ENCODE results near the gene ATG9A.
"Not testable (repeated sequence)": the region's sequence is repeated elsewhere in the genome, so short reads cannot be mapped to it uniquely, and the experiment has no call there.

The ATG9A gene

GRCh38 chr2:219205981-219206327 is 23.5 kb downstream of the ATG9A start:
- Histone ChIP-seq H3K27ac (ENCODE audit: low read depth in 2 of 2, low read length in 2 of 2) (peak overlapping the region; percentile 94 to 98), H3K4me1 (ENCODE audit: control insufficient read depth in 2 of 2, insufficient read depth in 2 of 2, low read length in 2 of 2) (peaks cover 16 to 19% of the 10 kb centered on the region in 2 donors), H3K27me3 (ENCODE audit: control insufficient read depth in 2 of 2, insufficient read depth in 2 of 2, low read length in 2 of 2) (no peaks in the 10 kb centered on the region), H3K9me3 (ENCODE audit: control insufficient read depth in 2 of 2, low read length in 2 of 2) (no peaks in the 10 kb centered on the region), H3K4me3 (ENCODE audit: low read length in 2 of 2) (peak overlapping the region; percentile 71 to 93), H3K36me3 (ENCODE audit: control insufficient read depth in 2 of 2, insufficient read depth in 2 of 2, low read length in 2 of 2) (peaks cover 18 to 25% of the 10 kb centered on the region in 2 donors), H3K9ac (ENCODE audit: low read depth in 1 of 2, low read length in 2 of 2) (peak overlapping the region; percentile 92 to 98)

GRCh38 chr2:219205165-219205538 is 24.3 kb downstream of the ATG9A start:
- Histone ChIP-seq H3K4me3 (ENCODE audit: low read length in 2 of 2) (no peak overlapping the region), H3K27me3 (ENCODE audit: control insufficient read depth in 2 of 2, insufficient read depth in 2 of 2, low read length in 2 of 2) (no peaks in the 10 kb centered on the region), H3K9ac (ENCODE audit: low read depth in 1 of 2, low read length in 2 of 2) (no peak overlapping the region), H3K36me3 (ENCODE audit: control insufficient read depth in 2 of 2, insufficient read depth in 2 of 2, low read length in 2 of 2) (peaks cover 17 to 18% of the 10 kb centered on the region in 2 donors), H3K4me1 (ENCODE audit: control insufficient read depth in 2 of 2, insufficient read depth in 2 of 2, low read length in 2 of 2) (peaks cover 16 to 19% of the 10 kb centered on the region in 2 donors), H3K9me3 (ENCODE audit: control insufficient read depth in 2 of 2, low read length in 2 of 2) (no peaks in the 10 kb centered on the region), H3K27ac (ENCODE audit: low read depth in 2 of 2, low read length in 2 of 2) (no peak overlapping the region)

GRCh38 chr2:219204425-219205164 is 24.8 kb downstream of the ATG9A start:
- Histone ChIP-seq H3K9ac (ENCODE audit: low read depth in 1 of 2, low read length in 2 of 2) (no peak overlapping the region), H3K4me1 (ENCODE audit: control insufficient read depth in 2 of 2, insufficient read depth in 2 of 2, low read length in 2 of 2) (peaks cover 16 to 19% of the 10 kb centered on the region in 2 donors), H3K4me3 (ENCODE audit: low read length in 2 of 2) (no peak overlapping the region), H3K27me3 (ENCODE audit: control insufficient read depth in 2 of 2, insufficient read depth in 2 of 2, low read length in 2 of 2) (no peaks in the 10 kb centered on the region), H3K36me3 (ENCODE audit: control insufficient read depth in 2 of 2, insufficient read depth in 2 of 2, low read length in 2 of 2) (peaks cover 13 to 16% of the 10 kb centered on the region in 2 donors), H3K27ac (ENCODE audit: low read depth in 2 of 2, low read length in 2 of 2) (no peak overlapping the region), H3K9me3 (ENCODE audit: control insufficient read depth in 2 of 2, low read length in 2 of 2) (no peaks in the 10 kb centered on the region)

- not testable (repeated sequence) for H3K4me1 ChIP-seq (ENCODE audit: control insufficient read depth in 2 of 2, insufficient read depth in 2 of 2, low read length in 2 of 2); H3K36me3 ChIP-seq (ENCODE audit: control insufficient read depth in 2 of 2, insufficient read depth in 2 of 2, low read length in 2 of 2); H3K9me3 ChIP-seq (ENCODE audit: control insufficient read depth in 2 of 2, low read length in 2 of 2); H3K27ac ChIP-seq (ENCODE audit: low read depth in 2 of 2, low read length in 2 of 2); H3K27me3 ChIP-seq (ENCODE audit: control insufficient read depth in 2 of 2, insufficient read depth in 2 of 2, low read length in 2 of 2); H3K4me3 ChIP-seq (ENCODE audit: low read length in 2 of 2); H3K9ac ChIP-seq (ENCODE audit: low read depth in 1 of 2, low read length in 2 of 2)
Observed at GRCh38 chr2:219201331-219201730, 28.1 kb downstream of the ATG9A start.

DNA sequence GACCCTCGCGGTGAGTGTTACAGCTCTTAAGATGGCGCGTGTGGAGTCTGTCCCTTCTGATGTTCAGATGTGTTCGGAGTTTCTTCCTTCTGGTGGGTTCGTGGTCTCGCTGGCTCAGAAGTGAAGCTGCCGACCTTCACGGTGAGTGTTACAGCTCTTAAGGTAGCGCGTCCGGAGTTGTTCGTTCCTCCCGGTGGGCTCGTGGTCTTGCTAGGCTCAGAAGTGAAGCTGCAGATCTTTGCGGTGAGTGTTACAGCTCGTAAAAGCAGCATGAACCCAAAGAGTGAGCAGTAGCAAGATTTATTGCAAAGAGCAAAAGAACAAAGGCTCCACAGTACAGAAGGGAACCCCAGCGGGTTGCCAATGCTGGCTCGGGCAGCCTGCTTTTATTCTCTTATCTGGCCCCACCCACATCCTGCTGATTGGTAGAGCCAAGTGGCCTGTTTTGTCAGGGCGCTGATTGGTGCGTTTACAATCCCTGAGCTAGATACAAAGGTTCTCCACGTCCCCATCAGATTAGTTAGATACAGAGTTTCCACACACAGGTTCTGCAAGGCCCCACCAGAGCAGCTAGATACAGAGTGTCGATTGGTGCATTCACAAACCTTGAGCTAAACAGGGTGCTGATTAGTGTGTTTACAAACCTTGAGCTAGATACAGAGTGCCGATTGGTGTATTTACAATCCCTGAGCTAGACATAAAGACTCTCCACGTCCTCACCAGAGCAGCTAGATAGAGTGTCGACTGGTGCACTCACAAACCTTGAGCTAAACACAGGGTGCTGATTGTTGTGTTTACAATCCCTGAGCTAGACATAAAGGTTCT is 28.7 kb downstream of the ATG9A start:
- not testable (repeated sequence) for H3K27ac ChIP-seq (ENCODE audit: low read depth in 2 of 2, low read length in 2 of 2); H3K36me3 ChIP-seq (ENCODE audit: control insufficient read depth in 2 of 2, insufficient read depth in 2 of 2, low read length in 2 of 2); H3K27me3 ChIP-seq (ENCODE audit: control insufficient read depth in 2 of 2, insufficient read depth in 2 of 2, low read length in 2 of 2); H3K4me3 ChIP-seq (ENCODE audit: low read length in 2 of 2); H3K9me3 ChIP-seq (ENCODE audit: control insufficient read depth in 2 of 2, low read length in 2 of 2); H3K4me1 ChIP-seq (ENCODE audit: control insufficient read depth in 2 of 2, insufficient read depth in 2 of 2, low read length in 2 of 2); H3K9ac ChIP-seq (ENCODE audit: low read depth in 1 of 2, low read length in 2 of 2)

DNA sequence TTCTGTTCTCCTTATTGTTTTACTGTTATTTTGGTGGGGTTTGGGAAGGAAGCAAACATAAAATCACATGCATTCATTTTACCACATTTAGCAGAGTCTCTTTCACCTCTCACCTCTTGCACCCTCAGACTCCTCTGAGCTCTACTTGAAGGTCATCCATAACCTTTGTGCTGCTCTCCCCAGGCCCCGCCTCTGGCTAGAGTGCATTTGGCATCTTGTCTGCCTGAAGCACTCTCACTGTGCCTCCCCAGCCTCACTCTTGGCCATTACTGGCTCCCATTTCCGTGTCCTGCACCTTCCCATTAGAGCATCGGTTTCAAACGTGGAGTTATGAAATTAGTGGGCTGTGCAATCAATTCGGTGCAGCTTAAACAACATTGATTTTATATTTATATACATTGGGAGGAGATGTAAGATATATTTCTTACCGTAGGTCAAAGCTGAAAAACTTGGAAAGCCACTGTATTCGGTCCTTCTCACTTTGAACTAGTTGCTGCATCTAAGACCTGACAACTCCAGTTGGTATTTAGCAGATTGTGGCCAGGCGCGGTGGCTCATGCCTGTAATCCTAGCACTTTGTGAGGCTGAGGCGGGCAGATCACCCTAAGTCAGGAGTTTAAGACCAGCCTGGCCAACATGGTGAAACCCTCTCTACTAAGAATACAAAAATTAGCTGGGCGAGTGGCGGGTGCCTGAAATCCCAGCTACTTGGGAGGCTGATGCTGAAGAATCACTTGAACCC is 29.8 kb downstream of the ATG9A start:
- H3K9ac ChIP-seq (ENCODE audit: low read depth in 1 of 2, low read length in 2 of 2): no peak overlapping the region
- no peaks in the 10 kb centered on the region for H3K27me3 ChIP-seq (ENCODE audit: control insufficient read depth in 2 of 2, insufficient read depth in 2 of 2, low read length in 2 of 2)
- H3K9me3 ChIP-seq (ENCODE audit: control insufficient read depth in 2 of 2, low read length in 2 of 2): no peaks in the 10 kb centered on the region
- no peaks in the 10 kb centered on the region for H3K36me3 ChIP-seq (ENCODE audit: control insufficient read depth in 2 of 2, insufficient read depth in 2 of 2, low read length in 2 of 2)
- no peak overlapping the region for H3K4me3 ChIP-seq (ENCODE audit: low read length in 2 of 2)
- no peaks in the 10 kb centered on the region for H3K4me1 ChIP-seq (ENCODE audit: control insufficient read depth in 2 of 2, insufficient read depth in 2 of 2, low read length in 2 of 2)
- no peak overlapping the region for H3K27ac ChIP-seq (ENCODE audit: low read depth in 2 of 2, low read length in 2 of 2)

DNA sequence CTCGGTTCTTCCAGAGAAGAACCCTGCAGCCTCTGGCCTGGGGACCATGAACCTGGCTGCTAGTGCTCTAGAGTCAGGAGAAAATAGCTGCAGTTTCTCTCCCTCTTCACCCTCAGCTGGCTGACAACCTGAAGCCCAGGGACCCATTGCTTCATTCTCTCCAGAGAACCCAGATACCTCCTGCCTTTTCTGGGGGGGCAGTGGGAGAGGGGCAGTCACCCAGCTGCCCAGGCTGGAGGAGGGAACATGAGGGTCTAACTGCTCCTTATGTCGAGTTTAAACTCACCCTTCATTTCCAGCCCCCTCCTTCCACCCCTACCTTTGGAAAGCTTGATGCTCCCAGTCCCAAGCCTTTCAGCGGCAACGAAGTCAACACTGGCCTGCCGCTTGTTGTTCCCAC is 30.5 kb downstream of the ATG9A start:
- no peaks in the 10 kb centered on the region for H3K27me3 ChIP-seq (ENCODE audit: control insufficient read depth in 2 of 2, insufficient read depth in 2 of 2, low read length in 2 of 2)
- H3K9ac ChIP-seq (ENCODE audit: low read depth in 1 of 2, low read length in 2 of 2): no peak overlapping the region
- H3K27ac ChIP-seq (ENCODE audit: low read depth in 2 of 2, low read length in 2 of 2): no peak overlapping the region
- H3K4me1 ChIP-seq (ENCODE audit: control insufficient read depth in 2 of 2, insufficient read depth in 2 of 2, low read length in 2 of 2): no peaks in the 10 kb centered on the region
- no peaks in the 10 kb centered on the region for H3K36me3 ChIP-seq (ENCODE audit: control insufficient read depth in 2 of 2, insufficient read depth in 2 of 2, low read length in 2 of 2)
- no peaks in the 10 kb centered on the region for H3K9me3 ChIP-seq (ENCODE audit: control insufficient read depth in 2 of 2, low read length in 2 of 2)
- no peak overlapping the region for H3K4me3 ChIP-seq (ENCODE audit: low read length in 2 of 2)

- Histone ChIP-seq H3K4me3 (ENCODE audit: low read length in 2 of 2) (no peak overlapping the region), H3K9ac (ENCODE audit: low read depth in 1 of 2, low read length in 2 of 2) (no peak overlapping the region), H3K27me3 (ENCODE audit: control insufficient read depth in 2 of 2, insufficient read depth in 2 of 2, low read length in 2 of 2) (no peaks in the 10 kb centered on the region), H3K27ac (ENCODE audit: low read depth in 2 of 2, low read length in 2 of 2) (no peak overlapping the region), H3K36me3 (ENCODE audit: control insufficient read depth in 2 of 2, insufficient read depth in 2 of 2, low read length in 2 of 2) (no peaks in the 10 kb centered on the region), H3K4me1 (ENCODE audit: control insufficient read depth in 2 of 2, insufficient read depth in 2 of 2, low read length in 2 of 2) (no peaks in the 10 kb centered on the region), H3K9me3 (ENCODE audit: control insufficient read depth in 2 of 2, low read length in 2 of 2) (no peaks in the 10 kb centered on the region)
Observed at GRCh38 chr2:219197388-219197787, 32.0 kb downstream of the ATG9A start.

- no peaks in the 10 kb centered on the region for H3K9me3 ChIP-seq (ENCODE audit: control insufficient read depth in 2 of 2, low read length in 2 of 2)
Observed at GRCh38 chr2:219186754-219187456, 42.5 kb downstream of the ATG9A start.

More at GRCh38 chr2:219186754-219187456, 42.5 kb downstream of the ATG9A start:
- H3K4me3 ChIP-seq (ENCODE audit: low read length in 2 of 2): no peak overlapping the region
- H3K27me3 ChIP-seq (ENCODE audit: control insufficient read depth in 2 of 2, insufficient read depth in 2 of 2, low read length in 2 of 2): no peaks in the 10 kb centered on the region
- peaks cover 25 to 26% of the 10 kb centered on the region in 2 donors for H3K36me3 ChIP-seq (ENCODE audit: control insufficient read depth in 2 of 2, insufficient read depth in 2 of 2, low read length in 2 of 2)
- no peak overlapping the region for H3K27ac ChIP-seq (ENCODE audit: low read depth in 2 of 2, low read length in 2 of 2)
- no peak overlapping the region for H3K9ac ChIP-seq (ENCODE audit: low read depth in 1 of 2, low read length in 2 of 2)
- peaks cover 12 to 19% of the 10 kb centered on the region in 2 donors for H3K4me1 ChIP-seq (ENCODE audit: control insufficient read depth in 2 of 2, insufficient read depth in 2 of 2, low read length in 2 of 2)

Measured in mucosa of rectum (tissue), 2 donors.